ENCODE results near the gene MRPL10. TPM values are rescaled to one million over a fixed set of nuclear protein-coding genes. Genes with fewer than 3 reads are reported as not detected.

MRPL10 gene
- total and polyA plus RNA-seq, 2 of the 8 experiments (the other 6 are each of a cell fraction or from before 2014, with no cell fraction given): 85.3 to 214 TPM

- no peak for TF ChIP-seq E2F6 (IDR thresholded peaks at IDR 0.05)
These were observed 48.6 kb upstream of the MRPL10 start (continued) for GRCh38 chr17:47879776-47880454.

All from H1 (cell line).